Inflammatory macrophage (primary cell): Measurements from ENCODE around the gene HTRA2.

ENCODE experiments used
- DNase-seq, 2 donors: peaks; one replicate each; pipeline ENCODE4 v3.0.0-alpha.2; 2020 to 2022

HTRA2 gene

GRCh38 chr2:74562126-74562775 is 32.5 kb downstream of the HTRA2 start:
- DNase-seq: peak in 1 of 2 donors; percentile 26

GRCh38 chr2:74564222-74564621 is 34.5 kb downstream of the HTRA2 start:
- DNase-seq: no peak

GRCh38 chr2:74566076-74566753 is 36.5 kb downstream of the HTRA2 start:
- DNase-seq: peak; percentile 30 to 55

GRCh38 chr2:74566754-74567085 is 37.0 kb downstream of the HTRA2 start:
- peak; percentile 30 to 56 for DNase-seq

DNA sequence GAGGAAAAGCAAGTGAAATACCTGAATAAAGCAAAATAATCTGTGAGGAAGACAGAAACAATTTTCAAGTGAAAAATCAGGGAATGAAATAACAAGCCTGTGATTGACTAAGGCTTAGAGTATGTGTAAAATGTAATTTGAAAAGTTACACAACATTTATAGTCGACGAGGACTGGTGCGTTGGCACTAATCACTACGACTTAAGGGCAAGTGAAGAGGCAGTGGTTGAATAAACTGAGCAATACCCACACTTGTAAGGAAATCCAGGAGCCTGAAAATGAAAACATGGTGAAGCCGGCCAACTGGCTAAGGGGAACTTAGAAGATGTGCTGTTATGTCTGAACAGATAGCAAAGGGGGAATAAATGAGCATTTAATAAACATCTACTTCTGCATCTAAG is 38.1 kb downstream of the HTRA2 start:
- DNase-seq: peak; percentile 48 to 60

GRCh38 chr2:74569686-74570085 is 40.0 kb downstream of the HTRA2 start:
- DNase-seq: no peak

GRCh38 chr2:74571058-74571457 is 41.3 kb downstream of the HTRA2 start:
- DNase-seq: peak; percentile 72 to 82

DNA sequence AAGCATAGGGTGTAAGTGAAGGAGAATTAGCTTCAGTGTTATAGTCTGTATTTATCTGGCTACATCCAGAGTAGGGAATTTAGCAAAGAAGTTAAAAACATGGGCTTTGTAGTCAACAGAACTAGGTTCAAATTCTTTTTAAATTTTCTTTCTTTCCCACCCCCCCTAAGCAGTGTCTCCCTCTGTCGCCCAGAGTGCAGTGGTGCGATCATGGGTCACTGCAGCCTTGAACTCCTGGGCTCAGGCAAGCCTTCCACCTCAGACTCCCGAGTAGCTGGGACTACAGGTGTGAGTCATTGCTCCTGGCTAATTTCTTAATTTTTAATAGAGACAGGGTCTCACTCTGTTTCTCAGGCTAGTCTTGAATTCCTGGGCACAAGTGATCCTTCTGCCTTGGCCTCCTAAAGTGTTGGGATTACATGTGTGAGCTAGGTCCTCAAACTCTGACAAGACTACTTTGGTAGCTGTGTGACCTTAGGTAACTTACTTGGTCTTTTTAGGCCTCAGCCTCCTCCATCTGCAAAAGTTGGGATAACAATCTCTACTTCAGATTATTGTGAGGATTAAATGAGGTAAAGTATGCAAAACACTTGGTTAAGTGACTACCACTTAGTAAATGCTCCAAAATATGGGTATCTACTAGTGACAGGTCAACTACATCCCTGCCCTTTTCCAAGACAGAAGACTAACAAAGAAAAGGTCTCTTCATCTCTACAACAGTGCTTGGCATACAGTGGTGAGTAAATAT is 42.6 kb downstream of the HTRA2 start:
- no peak for DNase-seq

- peak; percentile 83 to 85 for DNase-seq
Measured at GRCh38 chr2:74573747-74574562, 44.2 kb downstream of the HTRA2 start.

- DNase-seq: no peak
Measured at GRCh38 chr2:74575320-74575719, 45.6 kb downstream of the HTRA2 start.

- peak; percentile 40 to 66 for DNase-seq
Measured at GRCh38 chr2:74576211-74576862, 46.6 kb downstream of the HTRA2 start.

GRCh38 chr2:74576863-74577229 is 47.1 kb downstream of the HTRA2 start:
- peak; percentile 97 to 98 for DNase-seq

- DNase-seq: peak; percentile 88 to 92
Measured at GRCh38 chr2:74577448-74577847, 47.7 kb downstream of the HTRA2 start.

DNA sequence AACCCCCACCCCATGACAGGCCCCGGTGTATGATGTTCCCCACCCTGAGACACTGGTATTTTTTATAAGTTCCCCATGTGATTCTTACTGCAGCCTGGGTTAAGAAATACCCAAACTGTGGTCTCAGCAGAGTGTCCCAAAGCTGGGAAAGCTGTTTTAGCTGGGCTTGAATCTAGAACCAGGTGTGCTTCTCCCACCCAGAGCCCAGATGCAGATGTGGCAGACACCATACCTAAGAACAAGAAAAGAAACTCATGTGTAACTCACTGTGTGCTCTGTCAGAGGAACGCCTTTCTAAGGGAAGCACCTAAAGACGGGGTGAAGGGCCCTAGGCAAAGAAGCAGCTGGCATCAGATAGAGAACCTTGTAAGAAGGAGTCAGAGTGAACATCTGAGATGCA is 48.7 kb downstream of the HTRA2 start:
- DNase-seq: peak in 1 of 2 donors; percentile 55

GRCh38 chr2:74581463-74581862 is 51.7 kb downstream of the HTRA2 start:
- no peak for DNase-seq

DNA sequence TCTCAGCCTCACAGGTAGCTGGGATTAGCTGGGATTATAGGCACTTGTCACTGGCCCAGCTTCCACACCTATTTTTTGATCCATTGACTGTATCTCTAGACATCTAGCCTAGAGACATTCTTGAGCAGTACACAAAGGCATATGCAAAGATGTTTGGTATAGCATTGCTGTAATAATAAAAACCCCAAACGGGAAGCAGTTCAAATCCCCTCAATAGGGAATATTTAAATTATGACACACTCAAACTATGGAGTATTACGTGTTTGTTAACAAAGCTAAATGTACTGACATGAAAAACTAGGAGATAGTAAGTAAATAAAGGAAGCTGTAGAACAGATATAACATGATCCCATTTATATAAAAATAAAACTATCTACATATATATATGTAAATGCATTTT is 52.5 kb downstream of the HTRA2 start:
- no peak for DNase-seq
